Measurements from ENCODE around the gene FBXW8.

The FBXW8 gene

DNA sequence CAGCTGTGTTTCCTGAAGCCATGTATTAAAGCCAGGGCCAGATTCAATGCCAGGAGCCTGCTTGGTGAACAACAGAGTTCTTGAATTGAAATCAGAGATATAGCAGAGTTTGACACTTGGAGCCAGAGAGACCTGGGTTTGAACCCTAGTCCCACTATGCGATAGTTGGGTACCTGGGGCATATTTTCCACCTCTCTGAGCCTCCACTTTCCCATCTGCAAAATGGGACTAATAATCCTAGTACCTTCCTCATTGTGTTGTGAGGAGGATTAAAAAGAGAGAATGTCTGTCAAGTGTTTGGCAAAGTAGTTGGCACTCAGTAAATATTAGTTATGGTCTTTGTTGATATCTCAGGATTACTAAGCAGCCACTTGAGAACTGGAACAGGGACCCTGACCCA lies 23.5 kb upstream of the FBXW8 start:
- DNase-seq: no peak

DNA sequence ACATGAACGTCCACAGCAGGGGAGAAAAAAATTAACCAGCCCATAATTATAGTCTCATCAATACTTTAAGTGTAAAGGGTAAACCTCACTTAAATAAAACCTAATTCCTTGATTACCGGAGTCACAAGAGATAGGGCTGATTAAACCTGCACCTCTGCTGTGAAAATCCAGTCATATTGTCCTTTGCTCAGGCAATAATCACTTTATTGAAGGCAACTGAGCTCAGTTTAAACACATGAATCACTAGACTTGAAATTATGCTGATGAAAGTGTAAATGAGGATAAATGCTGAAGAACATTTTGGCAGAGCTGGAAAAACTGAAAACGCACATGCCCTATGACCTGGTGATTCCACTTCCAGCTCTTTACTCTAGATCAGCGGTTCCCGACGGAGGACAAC lies 22.9 kb upstream of the FBXW8 start:
- DNase-seq: no peak

DNA sequence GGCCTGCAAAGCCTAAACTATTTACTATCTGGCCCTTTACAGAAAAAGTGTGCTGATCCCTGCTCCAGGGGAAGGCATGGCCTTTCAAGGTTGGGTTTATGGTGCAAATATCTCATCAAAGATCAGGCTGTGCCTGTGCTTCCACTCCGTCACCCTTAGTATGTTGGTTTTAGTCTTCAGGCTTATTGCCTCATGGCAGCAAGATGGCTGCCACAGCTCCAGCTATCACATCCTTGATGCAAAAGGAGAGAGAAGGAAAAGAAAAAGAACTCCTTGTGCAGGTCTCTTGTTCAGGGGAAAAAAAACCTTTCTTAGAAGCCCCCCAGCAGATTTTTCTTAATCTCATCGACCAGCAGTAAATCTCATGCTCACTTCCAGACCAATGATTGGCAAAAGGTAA lies 20.4 kb upstream of the FBXW8 start:
- DNase-seq: no peak

DNA sequence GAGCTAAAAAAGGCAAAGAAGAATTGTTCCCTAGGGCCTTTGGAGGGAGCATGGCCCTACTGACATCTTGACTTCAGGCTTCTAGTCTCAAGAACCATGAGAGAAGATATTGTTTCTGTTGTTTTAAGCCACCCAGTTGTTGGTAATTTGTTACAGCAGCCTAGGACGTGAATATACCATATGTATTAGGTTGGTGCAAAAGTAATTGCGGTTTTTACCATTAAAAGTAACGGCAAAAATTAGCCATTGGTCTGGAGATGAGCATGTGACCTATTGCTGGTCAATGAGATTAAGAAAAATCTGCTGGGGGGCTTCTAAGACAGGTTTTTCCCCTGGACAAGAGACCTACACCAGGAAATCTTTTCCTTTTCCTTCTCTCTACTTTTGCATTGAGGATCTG lies 19.7 kb upstream of the FBXW8 start:
- DNase-seq: no peak

DNA sequence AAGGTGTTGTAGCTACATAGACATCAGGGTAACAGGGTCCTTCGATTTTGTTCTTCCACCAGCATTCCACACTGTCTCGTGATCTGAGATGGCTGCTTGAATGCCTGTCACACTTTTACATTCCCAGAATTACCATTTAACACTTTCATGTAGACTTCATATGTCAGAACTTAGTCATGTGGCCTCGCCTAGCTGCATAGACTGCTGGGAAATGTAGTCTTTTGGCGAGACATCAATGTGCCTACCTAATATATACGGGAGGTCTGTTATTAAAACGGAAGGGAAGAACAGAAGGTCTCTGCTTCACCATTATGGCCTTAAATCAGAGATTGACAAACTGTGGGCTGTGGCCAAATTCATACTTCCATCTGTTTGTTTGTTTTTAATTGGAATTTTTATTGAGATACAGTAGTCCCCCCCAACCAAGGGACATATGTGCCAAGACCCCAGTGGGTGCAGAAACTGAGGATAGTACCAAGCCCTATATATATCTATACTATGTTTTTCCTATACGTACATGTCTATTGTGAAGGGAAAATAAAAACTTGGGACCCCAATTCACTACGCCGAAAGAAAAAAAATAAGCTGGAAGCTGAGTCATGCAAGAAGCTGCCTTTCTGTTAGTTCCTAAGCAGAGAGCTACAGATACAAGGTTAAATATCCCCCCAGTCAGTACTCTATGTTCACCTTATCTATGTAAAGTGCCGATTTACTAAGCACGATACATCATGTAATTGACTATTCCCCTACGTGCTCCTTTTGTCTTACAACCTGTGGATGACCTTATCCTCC lies 18.2 kb upstream of the FBXW8 start:
- no peak for DNase-seq

DNA sequence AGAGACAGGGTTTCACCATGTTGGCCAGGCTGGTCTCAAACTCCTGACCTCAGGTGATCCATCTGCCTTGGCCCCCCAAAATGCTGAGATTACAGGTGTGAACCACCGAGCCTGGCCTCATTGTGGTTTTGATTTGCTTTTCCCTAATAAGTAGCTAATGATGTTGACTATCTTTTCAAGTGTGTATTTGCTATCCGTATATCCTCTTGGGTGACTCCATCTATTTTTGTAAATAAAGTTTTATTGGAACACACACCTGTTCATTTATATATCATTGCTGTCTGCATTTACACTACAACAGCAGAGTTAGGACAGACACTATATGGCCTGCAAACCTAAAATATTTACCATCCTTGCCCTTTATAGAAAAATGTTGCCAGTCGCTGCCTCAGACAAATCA lies 15.8 kb upstream of the FBXW8 start:
- no peak for DNase-seq

DNA sequence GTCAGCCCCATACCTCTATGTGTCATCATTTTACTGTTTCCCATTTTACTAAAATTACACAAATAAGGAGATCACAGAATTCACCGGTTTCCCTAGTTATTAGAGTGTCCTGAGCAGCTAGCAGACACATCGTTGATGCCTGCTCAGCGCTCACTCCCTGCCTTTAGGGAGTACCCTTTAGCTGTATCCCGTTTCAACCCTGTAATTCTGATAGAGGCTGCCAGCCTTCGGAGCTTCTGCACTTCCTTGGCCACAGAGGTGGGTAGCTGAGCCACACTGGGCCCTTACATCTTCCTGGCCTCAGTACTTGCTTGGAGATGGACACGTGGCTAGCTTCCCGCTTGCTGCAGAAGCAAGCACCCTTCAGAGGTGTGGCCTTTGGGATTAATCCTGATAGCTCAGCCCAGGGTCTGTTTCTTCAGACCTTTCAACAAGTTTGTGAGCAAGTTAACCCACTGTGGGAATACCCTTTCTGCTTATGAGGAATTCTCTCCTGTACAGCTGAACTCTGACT lies 14.3 kb upstream of the FBXW8 start:
- DNase-seq: no peak

DNA sequence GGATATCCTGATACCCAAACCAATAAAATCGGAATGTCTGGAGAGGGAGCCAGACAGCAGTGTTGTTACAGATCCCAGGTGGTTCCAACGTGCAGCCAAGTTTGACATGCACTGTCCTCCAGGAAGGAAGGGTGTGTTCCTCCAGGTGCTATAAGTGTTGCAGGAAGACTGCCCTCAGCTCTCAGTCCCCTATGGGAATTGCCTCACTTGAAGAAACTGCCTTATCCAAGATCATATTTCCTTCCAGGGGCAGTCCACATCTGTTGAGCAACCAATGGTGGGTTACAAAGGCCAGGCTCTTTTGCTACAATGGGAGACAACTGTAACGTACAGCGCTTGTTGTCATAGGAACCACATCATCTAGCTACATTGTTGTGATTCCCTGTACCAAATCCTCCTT lies 13.3 kb upstream of the FBXW8 start:
- DNase-seq: no peak

DNA sequence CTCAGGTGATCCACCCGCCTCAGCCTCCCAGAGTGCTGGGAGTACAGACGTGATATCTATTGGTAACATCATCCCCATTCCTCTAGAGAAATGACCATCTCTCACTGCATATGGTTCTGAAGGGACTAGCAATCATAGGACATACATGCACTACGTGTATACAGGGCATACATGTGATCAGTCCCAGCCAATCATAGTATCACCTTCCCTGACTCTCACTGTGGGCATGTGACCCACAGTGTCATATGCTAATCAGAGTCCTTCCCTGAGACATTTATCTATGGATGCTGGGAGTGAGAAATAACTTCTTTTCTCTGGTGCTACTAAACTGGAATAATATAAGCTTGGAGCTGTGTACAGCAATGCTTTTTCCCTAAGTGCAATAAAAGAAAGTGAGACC lies 12.1 kb upstream of the FBXW8 start:
- DNase-seq: no peak

DNA sequence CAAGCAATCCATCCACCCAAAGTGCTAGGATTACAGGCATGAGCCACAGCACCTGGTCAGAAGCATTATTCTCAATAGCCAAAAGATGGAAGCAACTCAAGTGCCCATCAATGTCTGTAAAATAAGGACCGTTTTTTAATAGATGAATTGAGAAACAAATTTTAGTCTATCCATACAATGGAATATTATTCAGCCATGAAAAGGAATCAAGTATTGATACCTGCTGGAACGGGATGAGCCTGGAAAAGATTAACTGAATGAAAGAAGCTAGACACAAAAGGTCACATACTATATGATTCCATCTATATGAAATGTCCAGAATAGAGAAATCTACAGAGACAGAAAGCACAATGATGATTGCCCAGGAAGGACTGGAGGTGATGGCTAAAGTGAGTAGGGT lies 9.1 kb upstream of the FBXW8 start:
- no peak for DNase-seq

DNA sequence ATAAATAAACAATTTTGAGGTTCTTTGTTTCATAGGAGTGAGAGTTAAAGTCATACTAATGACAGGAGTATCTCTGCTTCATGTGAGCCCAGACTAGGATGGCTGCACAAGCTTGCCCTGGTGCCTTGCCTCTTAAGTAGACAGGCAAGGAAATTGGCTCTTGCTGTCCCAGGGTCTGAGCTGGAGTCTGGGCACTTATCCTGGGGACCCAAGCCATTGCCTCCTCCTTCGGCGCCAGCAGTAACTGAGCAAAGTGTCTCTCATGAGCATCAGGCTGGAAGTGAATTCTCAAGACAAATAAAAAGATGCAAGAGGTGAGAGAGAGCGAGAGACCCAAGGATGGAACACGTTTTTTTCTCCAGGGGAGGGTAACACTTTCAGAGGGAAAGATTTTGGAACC lies 6.9 kb upstream of the FBXW8 start:
- no peak for DNase-seq

DNA sequence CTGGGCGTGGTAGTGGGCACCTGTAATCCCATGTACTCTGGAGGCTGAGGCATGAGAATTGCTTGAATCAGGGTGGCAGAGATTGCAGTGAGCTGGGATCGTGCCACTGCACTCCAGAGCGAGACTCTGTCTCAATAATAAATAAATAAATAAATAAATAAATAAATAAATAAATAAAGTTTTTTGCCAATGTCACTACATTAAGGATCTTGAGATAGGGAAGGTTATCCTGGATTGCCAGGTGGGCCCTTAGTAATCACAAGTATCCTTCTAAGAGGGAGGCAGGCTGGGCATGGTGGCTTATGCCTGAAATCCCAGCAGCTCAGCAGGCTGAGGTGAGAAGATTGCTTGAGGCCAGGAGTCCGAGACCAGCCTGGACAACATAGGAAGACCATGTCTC lies 4.5 kb upstream of the FBXW8 start:
- DNase-seq: no peak

DNA sequence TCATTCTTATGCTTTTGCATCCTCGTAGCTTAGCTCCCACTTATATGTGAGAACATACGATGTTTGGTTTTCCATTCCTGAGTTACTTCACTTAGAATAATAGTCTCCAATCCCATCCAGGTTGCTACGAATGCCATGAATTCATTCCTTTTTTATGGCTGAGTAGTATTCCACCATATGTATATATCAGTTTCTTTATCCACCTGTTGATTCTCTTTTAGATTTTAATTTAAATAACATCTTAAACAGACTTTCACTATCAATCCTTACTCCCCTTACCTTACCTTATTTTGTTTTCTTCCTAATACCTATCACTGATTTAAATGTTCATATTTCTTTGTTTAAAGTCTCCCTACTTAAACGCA lies 488 bp upstream of the FBXW8 start:
- DNase-seq: no peak

DNA sequence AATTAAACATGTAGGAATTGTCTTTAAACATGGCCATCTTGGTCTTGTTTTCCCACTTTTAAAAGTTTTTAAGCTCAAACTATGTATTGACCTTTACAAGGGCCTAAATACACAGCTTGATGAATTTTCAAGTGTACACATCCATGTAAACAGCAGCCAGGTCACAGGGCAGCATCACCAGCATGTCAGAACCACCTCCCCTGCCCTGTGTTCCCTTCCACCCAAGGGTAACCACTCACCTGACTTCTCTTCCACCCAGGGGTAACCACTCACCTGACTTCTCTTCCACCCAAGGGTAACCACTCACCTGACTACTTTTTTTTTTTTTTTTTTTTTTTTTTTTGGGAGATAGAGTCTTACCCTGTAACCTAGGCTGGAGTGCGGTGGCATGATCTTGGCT lies 4.6 kb downstream of the FBXW8 start:
- no peak for DNase-seq

DNA sequence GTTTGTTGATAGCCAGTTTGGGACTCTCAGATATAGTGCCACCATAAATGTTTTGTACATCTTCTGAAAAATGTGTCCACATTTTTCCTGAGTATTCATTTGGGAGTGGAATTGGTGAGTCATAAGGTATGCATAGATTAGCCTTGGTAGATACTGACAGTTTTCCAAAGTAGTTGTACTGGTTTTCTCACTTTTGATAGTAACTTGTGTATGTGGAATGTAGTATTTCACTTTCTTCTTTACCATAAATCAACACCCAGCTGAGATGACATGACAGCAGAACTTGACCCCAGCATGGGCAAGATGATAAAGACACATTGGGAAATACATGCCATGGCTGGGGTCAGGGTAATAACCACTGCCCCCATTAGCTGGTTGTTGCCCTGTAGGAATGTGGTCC lies 5.4 kb downstream of the FBXW8 start:
- DNase-seq: no peak

DNA sequence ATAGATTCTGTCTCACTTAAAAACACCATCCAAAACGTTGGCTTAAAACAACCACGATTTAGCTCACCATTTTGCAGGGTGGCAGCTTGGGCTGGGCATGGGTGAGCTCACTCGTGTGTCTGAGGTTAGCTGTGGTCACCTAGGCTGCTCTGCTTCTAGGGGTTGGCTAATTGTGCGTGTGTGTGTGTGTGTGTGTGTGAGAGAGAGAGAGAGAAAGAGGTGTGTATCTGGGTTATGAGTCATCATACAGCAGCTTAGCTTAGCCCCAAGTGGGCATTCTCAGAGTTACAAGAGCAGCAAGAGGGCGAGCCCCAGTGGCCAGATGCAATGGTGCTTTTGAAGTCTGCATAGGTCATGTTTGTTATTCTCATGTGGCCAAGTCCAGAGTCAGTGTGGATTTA lies 6.0 kb downstream of the FBXW8 start:
- DNase-seq: no peak

DNA sequence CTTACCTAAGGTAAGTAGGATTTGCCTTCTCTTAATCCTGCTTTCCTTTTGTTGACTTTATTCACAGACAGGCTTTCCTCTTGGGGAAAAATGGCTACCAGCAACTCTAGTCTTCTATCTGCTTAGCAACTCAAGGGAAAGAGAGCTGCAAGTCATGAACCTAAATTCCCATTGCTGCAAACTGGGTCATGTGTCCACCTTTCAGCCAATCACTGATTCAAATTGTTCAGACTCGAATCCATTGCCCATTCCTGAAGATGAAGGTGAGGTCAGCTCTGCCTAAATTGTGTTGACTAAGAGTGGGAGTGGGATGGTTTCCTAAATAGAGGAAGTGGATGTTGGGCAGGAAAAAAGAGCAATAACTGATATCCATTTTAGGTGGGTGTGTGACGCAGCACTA lies 7.7 kb downstream of the FBXW8 start:
- DNase-seq: no peak

DNA sequence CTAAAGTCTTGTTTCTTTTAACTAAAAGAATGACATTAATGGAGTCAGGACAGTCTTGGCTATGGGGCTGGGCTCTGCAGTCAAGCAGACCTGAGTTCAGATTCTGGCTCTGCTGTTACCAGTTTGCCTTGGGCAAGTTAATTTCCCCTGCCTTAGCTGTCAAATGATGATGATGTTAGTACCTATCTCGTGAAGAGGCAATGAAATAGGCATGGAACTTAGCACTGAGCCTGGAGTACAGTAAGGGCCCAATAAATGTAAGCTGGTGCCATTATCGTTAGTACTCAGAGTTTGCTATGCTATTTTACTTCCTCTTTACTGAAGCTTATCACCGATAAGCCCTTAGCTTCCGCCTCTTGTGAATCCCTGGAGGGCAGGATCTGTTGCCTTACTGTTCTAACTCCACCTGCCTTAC lies 8.5 kb downstream of the FBXW8 start:
- DNase-seq: no peak

DNA sequence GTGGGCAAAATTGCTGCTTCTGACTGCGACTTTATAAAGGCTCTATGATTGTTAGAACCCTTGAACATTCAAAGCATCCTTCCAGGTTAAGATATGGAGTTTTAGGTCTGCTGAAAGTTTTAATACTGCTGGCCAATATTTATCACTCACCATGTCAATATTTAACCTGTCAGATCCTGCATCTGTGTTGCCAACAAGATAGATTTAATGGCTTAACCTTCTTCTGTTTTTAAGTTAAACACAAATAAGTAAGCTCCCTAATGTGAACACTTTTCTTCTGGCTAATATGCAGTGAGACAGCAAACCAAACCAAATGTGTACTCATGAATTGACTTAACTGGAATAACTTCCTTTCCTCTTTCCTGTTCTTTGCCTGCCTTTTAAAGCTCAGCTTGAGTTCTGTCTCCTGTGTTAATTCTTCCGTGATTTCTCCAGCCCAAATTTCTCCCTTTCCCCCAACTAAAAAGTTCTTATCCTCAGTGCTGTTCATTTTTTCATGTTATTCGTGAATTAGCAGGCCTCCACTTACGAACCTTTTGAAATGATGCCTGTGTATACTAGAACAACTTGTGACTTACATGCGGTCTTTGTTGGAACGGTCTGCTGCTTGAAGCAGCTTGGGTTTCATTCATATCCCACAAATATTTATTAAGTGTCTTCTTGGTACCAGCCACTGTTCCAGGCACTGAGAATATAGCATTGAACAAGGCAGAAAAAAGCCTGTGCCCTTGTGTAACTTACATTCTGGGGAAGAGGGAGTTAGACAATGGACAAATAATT lies 9.1 kb downstream of the FBXW8 start:
- no peak for DNase-seq

DNA sequence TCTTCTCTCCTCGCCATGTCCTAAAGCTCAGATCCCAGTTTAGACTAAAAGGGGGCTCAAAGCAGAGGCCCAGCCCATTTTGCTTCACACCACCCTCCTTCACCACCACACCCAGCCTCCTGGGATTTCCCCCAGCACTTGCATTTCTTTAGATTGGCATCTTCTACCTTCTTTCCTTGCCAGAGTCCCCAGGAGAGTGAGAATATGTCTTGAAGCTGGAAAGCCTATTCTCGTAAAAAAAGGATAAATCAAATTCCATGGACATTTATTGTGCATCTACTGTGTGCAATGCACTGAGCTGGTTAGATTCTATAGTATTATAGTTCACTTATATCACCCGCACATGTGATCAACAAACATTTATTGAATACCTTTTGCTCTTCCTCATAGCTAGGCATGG lies 10.2 kb downstream of the FBXW8 start:
- DNase-seq: no peak

DNA sequence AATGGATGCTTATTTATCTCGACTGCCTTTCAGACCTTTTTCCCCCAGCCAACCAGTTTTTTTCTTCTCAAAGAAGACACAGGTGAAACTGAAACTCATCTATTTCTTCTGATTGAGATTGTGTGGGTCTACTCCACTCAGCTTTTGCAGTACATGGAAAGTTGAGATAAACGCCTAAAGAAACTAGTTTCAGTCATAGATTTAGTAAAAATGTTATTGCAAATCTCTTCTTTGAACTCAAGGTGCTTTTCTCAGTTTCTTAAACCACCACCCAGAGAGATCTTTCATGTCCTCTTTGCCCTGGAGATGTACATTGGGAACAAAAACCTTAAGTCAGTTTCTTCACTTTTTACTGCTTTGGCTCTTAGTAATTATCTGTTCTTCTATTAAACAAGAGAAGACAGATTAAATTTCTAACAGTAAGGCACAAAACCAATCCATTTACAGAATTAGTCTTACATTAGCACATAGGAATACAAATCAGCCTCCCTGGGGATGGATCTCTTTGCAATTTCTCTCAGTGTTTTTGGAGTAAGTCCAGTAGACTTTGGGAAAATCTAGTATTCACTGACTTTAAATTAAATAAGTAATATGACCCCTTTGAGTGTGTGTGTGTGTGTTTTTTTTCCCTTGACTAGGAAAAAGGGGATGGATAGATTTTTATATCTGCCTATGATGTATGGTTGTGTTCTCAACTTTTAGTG lies 11.6 kb downstream of the FBXW8 start:
- DNase-seq: no peak

DNA sequence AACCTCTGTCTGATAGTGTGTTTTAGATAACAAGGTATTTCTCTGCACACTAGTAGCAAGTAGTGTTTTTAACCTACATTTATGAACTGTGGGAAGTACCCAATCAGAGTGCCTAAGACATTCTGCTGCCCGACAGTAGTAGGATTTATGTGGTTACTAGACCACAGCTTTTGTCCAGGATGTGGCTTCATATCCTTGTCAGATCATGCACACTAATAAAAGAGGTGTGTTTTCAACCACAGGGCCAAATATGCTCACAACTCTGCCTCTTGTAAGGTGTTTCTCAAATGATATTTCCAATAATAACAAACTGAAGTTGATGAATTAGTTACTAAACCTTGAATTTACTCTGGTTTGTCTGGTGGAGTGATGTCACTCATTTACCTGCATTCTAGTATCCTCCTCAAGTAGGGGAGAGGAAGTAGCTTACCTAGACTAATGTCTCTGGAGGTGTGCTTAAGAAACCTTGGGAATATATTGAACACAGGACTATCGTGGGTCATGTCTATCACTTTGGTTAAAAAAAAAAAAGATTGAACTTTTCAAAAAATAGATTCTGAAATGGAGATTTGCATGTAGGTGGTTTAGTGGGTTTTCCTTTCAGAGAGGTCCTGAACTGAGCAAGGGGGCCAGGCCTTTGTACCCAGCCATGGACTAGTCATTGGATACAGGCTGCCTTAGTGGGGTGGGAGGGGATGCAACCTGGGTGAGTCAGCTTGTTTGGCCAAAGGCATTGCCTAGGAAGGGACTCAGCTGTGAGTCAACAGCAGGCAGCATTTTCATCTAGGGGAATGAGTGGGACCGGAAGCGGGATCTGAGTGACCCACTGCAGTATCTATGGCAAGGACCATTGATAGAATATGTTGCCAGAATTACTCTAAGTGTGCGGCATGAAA lies 14.1 kb downstream of the FBXW8 start:
- DNase-seq: no peak

Measured in NCI-H748 treated with DMSO at 0.1 percent for 48 hours (cell line).